Measurements from ENCODE around the gene SLC30A7. TPM values are rescaled to one million over a fixed set of nuclear protein-coding genes. Genes with fewer than 3 reads are reported as not detected.

Gene SLC30A7
- total RNA-seq, 1 experiment from 2014 or later, result 16.1 TPM

DNA sequence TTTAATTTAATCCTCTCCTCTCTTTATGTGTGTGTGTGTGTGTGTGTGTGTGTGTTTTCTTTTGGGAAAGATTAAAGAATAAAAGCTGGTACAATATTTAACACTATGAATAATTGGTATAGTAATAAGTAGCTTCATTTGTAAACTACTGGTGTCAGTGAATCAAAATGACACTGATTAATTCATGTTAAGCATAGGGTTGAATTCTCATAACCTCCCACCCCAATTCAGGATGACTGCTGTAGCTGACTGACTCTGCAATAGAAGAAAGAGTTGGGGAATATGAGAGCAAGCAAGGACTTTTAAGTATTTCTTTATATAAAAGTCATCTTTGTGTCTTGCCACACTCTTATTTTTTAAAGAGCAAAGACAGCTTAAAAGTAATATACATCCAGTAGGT lies 13.1 kb downstream of the SLC30A7 start:
- peaks cover 12% of the 10 kb centered on the region for H3K9me3 Mint-ChIP-seq (ENCODE audit: unreplicated experiment)
- TF ChIP-seq, protein P1, sequence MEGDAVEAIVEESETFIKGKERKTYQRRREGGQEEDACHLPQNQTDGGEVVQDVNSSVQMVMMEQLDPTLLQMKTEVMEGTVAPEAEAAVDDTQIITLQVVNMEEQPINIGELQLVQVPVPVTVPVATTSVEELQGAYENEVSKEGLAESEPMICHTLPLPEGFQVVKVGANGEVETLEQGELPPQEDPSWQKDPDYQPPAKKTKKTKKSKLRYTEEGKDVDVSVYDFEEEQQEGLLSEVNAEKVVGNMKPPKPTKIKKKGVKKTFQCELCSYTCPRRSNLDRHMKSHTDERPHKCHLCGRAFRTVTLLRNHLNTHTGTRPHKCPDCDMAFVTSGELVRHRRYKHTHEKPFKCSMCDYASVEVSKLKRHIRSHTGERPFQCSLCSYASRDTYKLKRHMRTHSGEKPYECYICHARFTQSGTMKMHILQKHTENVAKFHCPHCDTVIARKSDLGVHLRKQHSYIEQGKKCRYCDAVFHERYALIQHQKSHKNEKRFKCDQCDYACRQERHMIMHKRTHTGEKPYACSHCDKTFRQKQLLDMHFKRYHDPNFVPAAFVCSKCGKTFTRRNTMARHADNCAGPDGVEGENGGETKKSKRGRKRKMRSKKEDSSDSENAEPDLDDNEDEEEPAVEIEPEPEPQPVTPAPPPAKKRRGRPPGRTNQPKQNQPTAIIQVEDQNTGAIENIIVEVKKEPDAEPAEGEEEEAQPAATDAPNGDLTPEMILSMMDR (IDR thresholded peaks at IDR 0.05; ENCODE audit: insufficient read depth in 1 of 2, low read depth in 1 of 2, low read length in 1 of 2, severe bottlenecking in 1 of 2, unreplicated experiment in 1 of 2), result no peak
- ChIA-PET POLR2A (interaction anchor here (0.5 kb wide), 1 partner anchor 14 kb away, joined by 3 read pairs; no protein-coding TSS in a partner anchor), CTCF (no interaction called here)
- H3K9me3 ChIP-seq, result no peaks in the 10 kb centered on the region
- H3K27ac Mint-ChIP-seq (ENCODE audit: unreplicated experiment), result no peak overlapping the region
- no TSS peak for BruUV-seq (replicated peaks)
- no peaks in the 10 kb centered on the region for H3K36me3 ChIP-seq (ENCODE audit: control insufficient read depth, insufficient read depth, low read length)
- H3K27me3 ChIP-seq (replicated peaks; ENCODE audit: control insufficient read depth, insufficient read depth, low read length), result no peaks in the 10 kb centered on the region
- H3K27me3 Mint-ChIP-seq (ENCODE audit: insufficient read depth, unreplicated experiment), result no peaks in the 10 kb centered on the region
- no peak overlapping the region for H3K4me3 ChIP-seq (ENCODE audit: low read depth, low read length)
- H3K4me3 Mint-ChIP-seq (ENCODE audit: unreplicated experiment), result no peak overlapping the region
- no peak for DNase-seq
- H3K4me1 ChIP-seq, result no peaks in the 10 kb centered on the region
- H3K4me1 Mint-ChIP-seq (ENCODE audit: low read depth, unreplicated experiment), result no peaks in the 10 kb centered on the region
- H3K36me3 Mint-ChIP-seq (ENCODE audit: insufficient read depth, unreplicated experiment), result peaks cover 19% of the 10 kb centered on the region
- intact Hi-C loops (cut with micrococcal nuclease; ENCODE audit: unreplicated experiment), result no loop called here

DNA sequence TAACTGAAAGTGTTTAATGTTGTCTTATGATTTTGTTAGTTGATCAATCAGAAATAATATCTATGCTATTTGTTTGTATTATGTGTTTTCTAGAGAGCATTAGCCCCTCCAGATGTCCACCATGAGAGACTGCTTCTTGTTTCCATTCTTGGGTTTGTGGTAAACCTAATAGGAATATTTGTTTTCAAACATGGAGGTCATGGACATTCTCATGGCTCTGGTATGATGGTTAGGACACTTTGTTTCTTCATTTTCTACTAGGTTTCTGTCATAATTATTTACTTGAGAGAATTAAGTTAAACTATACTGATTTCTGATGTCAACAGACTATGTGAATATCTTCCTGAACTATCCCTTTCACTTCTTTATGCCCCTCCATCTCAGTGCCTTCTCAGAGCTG lies 16.1 kb downstream of the SLC30A7 start:
- Mint-ChIP-seq H3K4me1 (ENCODE audit: low read depth, unreplicated experiment) (no peaks in the 10 kb centered on the region), H3K27me3 (ENCODE audit: insufficient read depth, unreplicated experiment) (no peaks in the 10 kb centered on the region), H3K36me3 (ENCODE audit: insufficient read depth, unreplicated experiment) (peaks cover 19% of the 10 kb centered on the region), H3K4me3 (ENCODE audit: unreplicated experiment) (no peak overlapping the region), H3K27ac (ENCODE audit: unreplicated experiment) (no peak overlapping the region), H3K9me3 (ENCODE audit: unreplicated experiment) (no peaks in the 10 kb centered on the region)
- CTCF ChIA-PET, result interaction anchor here (0.6 kb wide), 1 partner anchor 290 kb away, joined by 3 read pairs; no protein-coding TSS in a partner anchor
- DNase-seq, result no peak
- Histone ChIP-seq H3K9me3 (no peaks in the 10 kb centered on the region), H3K36me3 (ENCODE audit: control insufficient read depth, insufficient read depth, low read length) (no peaks in the 10 kb centered on the region), H3K4me1 (no peaks in the 10 kb centered on the region), H3K27me3 (replicated peaks; ENCODE audit: control insufficient read depth, insufficient read depth, low read length) (no peaks in the 10 kb centered on the region), H3K4me3 (ENCODE audit: low read depth, low read length) (no peak overlapping the region)
- POLR2A ChIA-PET, result no interaction called here
- intact Hi-C loops (cut with micrococcal nuclease; ENCODE audit: unreplicated experiment), result no loop called here
- BruUV-seq (replicated peaks), result no TSS peak
- TF ChIP-seq, protein P1 (IDR thresholded peaks at IDR 0.05; ENCODE audit: insufficient read depth in 1 of 2, low read depth in 1 of 2, low read length in 1 of 2, severe bottlenecking in 1 of 2, unreplicated experiment in 1 of 2), result no peak

DNA sequence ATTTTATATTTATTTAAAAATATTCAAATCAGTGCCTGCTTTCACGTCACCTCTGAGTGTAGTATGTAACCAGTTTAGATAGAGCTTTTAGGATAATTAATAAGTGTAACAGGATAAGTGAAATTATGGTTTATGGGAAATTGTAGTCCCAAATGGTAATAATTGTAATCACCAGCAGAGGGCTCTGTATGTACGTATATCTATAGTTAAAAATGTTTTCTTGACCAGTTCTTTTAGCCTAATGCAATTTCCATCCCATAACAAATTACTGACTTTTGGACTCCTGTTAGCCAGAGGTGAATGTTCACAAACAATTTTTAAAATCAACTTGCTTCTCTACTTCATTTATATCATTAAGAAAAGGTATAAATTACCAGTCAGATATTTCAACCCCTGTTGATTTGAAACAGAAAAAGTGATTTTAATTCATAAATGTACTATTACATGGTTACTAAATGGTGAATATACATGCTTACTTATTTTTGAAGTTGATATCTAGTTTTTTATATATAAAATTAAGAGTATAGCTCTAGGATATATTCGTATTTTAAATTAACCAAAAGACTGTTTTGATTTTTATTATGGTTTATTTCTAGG lies 25.3 kb downstream of the SLC30A7 start:
- no peaks in the 10 kb centered on the region for H3K4me1 ChIP-seq
- no peaks in the 10 kb centered on the region for H3K36me3 ChIP-seq (ENCODE audit: control insufficient read depth, insufficient read depth, low read length)
- no peaks in the 10 kb centered on the region for H3K9me3 Mint-ChIP-seq (ENCODE audit: unreplicated experiment)
- intact Hi-C loops (cut with micrococcal nuclease; ENCODE audit: unreplicated experiment), result loop anchor here (1.0 to 2.0 kb wide), 3 partner anchors 318 to 438 kb away; no protein-coding TSS in a partner anchor
- ChIA-PET POLR2A (no interaction called here), CTCF (no interaction called here)
- peaks cover 18% of the 10 kb centered on the region for H3K36me3 Mint-ChIP-seq (ENCODE audit: insufficient read depth, unreplicated experiment)
- no peaks in the 10 kb centered on the region for H3K9me3 ChIP-seq
- H3K4me3 Mint-ChIP-seq (ENCODE audit: unreplicated experiment), result no peak overlapping the region
- no peak overlapping the region for H3K27ac Mint-ChIP-seq (ENCODE audit: unreplicated experiment)
- TF ChIP-seq, protein P1 (IDR thresholded peaks at IDR 0.05; ENCODE audit: insufficient read depth in 1 of 2, low read depth in 1 of 2, low read length in 1 of 2, severe bottlenecking in 1 of 2, unreplicated experiment in 1 of 2), result peak; percentile 25 to 43
- no TSS peak for BruUV-seq (replicated peaks)
- no peaks in the 10 kb centered on the region for H3K27me3 ChIP-seq (replicated peaks; ENCODE audit: control insufficient read depth, insufficient read depth, low read length)
- peak in 1 of 2 experiments; percentile 42 for DNase-seq
- H3K4me1 Mint-ChIP-seq (ENCODE audit: low read depth, unreplicated experiment), result no peaks in the 10 kb centered on the region
- no peak overlapping the region for H3K4me3 ChIP-seq (ENCODE audit: low read depth, low read length)
- no peaks in the 10 kb centered on the region for H3K27me3 Mint-ChIP-seq (ENCODE audit: insufficient read depth, unreplicated experiment)
